Measurements from ENCODE around the gene SEC14L5.

Gene SEC14L5

DNA sequence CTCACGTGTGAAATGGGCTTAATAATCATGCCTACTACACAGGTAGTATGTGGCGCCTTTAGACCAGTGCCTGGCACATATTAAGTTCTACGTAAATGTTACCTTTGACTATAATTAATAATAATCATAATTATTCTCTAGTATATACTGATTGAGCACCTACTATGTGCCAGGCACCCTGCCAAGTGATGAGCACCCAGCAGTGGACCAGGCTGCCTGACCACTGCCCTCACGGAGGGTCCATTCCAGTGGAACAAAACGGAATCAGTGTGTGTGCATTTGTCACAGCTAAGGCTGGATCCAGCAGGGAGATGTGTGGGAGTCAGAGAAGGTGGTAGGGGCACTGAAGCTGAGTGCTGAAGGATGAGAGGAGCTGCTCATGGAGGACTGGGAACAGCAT is 30.5 kb downstream of the SEC14L5 start:
- DNase-seq = no peak

DNA sequence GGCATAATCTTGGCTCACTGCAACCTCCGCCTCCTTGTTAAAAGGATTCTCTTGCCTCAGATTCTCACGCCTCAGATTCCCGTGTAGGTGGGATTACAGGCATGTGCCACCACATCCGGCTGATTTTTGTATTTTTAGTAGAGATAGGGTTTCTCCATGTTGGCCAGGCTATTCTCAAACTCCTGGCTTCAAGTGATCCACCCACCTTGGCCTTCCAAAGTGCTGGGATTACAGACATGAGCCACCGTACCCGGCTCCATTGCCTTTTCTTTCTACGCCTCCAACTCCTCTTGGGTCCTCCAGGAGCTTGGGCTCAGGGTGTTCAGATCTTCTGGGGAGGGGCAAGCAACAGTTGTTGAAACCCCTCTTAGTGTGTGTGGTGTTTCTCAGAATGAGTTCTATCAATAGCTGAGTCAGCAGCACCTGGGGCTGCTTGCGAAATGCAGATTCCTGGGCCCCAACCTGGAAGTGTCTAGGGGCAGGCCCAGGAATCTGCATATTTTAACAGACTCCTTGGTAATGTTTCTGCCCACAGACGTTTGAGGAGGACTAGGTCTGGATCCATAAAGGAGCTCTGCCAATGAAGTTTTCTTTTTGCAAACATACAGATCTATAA is 31.4 kb downstream of the SEC14L5 start:
- DNase-seq = no peak

DNA sequence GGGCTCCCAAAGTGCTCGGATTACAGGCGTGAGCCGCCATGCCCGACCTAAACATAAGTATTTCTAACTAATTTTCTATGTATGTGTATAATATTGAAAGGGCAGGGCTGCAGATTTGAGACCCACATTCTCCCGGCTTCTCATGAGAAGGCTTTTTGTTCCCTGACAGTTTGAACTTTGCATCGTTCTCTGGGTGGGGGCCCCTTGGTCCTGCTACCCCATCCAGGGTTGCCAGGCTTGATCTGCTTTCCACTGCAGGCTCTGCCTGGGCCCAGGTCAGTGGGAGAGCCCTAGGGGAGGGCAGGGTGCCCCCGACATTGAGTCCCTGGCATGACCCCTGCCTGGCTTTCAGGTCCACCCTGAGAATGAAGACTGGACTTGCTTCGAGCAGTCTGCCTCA is 32.3 kb downstream of the SEC14L5 start:
- DNase-seq = no peak

DNA sequence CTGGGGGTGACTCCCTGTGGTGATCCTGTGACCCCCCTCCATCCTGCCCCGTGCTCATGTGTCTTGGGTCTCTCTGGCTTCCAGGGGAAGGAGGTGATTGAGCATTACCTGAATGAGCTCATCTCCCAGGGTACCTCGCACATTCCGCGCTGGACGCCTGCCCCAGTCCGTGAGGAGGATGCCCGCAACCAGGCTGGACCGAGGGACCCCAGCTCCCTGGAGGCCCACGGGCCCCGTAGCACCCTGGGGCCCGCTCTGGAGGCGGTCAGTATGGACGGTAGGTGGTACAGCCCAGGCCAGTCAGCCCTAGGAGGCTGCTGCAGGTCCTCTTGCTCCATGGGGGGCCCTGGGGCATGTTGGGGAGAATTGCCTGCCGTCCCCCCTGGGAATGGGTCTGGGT is 33.6 kb downstream of the SEC14L5 start:
- no peak for DNase-seq

DNA sequence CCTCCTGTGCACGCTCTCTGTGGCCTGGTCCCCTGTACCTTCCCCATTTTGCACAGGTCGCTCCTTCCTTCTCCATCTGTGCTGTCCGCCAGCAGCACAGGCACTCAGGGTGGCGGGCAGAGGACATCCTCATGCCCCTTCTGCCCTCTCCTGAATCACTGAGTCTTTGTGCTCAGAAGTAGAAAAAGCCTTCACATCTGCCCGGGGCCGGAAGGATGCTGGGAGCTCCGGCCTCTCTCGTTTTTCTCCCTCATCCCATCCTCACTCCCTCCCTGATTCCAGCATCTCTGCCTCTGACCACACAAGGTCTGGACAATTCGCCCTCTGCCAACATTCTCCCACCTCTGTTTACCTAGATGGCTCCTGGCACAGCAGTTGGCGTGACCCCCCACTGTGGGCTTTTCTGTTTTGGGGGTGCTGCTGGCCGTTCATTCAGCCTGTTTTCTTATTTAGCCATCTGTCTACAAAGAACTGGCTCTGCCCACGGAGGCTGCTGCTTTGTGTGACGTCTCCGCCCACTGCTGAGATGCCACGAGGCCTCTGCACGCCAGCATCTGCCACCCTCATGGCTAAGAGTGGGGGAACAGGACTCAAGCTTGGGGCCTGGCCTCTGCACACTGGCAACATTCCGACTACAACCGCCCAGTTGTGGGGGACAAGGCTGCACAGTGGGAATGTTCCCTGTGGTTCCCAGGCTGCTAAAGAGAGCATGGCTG is 36.7 kb downstream of the SEC14L5 start:
- no peak for DNase-seq

DNA sequence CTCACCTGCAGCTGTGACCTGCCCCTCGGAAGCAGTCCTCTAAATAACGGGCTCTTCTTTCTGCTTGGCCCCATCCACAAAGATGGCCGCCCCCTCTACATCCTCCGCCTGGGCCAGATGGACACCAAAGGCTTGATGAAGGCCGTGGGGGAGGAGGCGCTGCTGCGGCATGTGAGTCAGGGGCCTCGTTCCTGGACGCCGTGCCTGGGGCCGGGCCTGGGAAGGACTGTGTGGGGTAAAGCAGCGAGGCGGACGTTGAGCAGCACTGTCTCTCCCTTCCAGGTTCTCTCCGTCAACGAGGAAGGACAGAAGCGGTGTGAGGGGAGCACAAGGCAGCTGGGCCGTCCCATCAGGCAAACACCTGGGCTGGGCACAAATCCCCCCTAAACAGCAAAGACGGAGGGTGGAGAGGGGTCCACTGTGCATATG is 42.5 kb downstream of the SEC14L5 start:
- no peak for DNase-seq

DNA sequence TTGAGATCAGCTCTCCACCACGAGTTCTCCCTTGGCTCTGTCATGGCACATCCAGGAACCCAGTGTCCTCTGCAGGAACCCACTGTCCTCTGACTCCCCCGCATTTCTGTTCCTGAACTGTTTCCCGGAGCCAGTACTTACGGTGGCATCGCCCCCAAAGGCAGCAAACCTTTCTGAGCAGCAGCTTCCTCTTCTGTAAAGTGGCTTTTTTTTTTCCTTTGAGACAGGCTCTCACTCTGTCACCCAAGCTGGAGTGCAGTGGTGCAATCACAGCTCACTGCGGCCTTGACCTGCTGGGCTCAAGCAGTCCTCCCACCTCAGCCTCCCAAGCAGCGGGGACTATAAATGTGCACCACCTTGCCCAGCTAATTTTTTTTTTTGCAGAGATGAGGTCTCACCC is 43.4 kb downstream of the SEC14L5 start:
- DNase-seq = no peak

DNA sequence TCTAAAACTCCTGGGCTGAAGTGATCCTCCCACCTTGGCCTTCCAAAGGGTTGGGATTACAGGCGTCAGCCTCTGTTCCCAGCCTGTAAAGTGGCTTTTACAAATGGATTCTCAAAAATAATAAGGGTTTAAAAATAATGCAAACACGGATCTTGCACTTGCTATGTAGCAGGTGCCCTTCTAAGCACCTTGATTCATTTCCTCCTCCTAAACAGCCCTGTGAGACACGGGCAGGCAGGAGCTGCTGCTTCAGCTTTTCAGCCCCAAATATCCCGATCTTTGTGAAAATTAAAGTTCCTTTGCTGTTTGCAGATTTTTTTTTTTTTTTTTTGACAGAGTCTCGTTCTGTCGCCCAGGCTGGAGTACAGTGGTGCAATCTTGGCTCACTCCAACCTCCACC is 43.9 kb downstream of the SEC14L5 start:
- no peak for DNase-seq

DNA sequence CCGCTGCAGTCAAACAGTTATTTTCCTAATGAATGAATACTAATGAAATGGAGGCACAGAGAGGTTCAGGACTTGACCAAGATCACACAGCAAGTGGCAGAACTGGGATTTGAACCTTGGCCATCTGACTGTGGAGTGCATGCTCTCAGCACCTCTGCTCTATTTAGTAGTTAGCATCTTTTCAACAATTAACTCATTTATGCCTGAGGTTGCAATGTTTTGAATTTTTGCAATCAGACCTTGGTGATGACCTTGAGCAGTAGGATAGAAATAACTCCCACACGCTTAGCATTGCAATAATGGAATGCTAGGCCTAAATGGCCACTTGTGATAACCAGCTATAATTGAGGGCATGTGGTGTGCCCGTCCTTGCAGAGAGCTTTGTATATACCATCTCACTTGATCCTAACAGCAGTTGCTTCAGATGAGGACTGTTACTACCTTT is 44.6 kb downstream of the SEC14L5 start:
- DNase-seq = no peak

DNA sequence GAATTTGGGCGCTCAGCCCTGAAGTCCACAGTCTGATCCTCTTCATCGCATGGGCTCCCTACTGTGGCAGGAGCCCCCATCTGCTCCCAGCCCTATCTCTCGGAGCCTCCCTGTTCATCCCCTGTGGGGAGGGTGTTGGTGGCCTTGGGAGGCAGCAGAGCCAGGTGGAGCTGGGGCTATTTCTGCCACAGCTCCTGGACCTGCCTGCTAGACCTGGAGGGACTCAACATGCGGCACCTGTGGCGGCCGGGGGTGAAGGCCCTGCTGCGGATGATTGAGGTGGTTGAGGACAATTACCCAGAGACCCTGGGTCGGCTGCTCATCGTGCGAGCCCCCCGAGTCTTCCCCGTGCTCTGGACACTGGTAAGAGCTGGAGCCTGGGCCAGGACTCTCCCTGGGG is 45.1 kb downstream of the SEC14L5 start:
- DNase-seq = no peak

DNA sequence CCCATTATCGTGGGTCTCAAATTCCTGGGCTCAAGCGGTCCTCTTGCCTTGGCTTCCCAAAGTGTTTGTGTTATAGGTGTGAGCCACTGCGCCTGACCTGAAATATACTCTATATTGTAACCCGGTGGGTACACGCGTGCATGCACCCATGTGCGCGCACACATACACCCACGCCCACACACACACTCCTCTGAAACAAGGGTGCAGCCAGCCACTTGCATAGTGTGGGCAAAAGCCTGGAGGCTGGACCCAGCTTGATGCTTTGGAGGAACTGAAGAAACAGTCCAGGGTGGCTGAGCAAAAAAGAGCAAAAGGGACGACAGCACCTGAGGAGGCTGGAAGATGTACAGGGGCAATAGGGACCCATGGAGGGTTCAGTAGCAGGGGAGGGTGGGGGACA is 45.7 kb downstream of the SEC14L5 start:
- no peak for DNase-seq

DNA sequence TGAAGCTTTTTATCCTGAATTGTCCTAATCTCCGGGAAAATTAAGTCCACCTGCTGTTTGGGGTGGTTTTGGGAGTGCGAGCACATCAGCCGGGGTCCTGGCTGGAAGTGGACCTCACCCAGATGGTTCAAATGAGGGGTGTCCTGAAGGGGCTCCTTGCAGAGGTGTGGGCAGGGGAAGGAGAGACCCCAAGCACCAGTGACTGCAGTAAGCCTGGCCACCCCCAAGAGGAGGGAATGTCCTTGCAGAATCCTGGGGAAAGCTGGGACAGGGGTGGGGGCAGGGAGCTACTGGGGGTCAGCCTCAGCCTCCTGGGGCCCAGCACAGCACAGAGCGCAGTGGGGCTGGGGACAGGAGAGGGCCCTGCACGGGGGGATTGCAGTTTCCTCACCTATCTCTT is 46.2 kb downstream of the SEC14L5 start:
- DNase-seq = no peak

DNA sequence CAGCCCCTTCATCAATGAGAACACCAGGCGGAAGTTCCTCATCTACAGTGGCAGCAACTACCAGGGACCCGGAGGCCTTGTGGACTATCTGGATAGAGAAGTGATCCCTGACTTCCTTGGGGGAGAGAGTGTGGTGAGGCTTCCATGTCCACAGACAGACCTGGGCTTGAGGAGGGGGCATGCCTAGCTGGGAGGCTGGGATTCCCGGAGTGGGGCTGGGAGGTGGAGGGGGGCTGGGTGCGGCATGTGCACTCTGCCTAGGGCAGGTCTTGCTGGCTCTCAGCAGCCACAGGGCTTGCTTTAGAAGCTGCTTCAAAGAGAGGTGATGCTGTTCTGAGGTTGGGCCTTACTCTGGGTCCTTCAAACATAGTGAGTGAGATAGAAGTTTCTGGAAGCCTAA is 47.8 kb downstream of the SEC14L5 start:
- DNase-seq = no peak

DNA sequence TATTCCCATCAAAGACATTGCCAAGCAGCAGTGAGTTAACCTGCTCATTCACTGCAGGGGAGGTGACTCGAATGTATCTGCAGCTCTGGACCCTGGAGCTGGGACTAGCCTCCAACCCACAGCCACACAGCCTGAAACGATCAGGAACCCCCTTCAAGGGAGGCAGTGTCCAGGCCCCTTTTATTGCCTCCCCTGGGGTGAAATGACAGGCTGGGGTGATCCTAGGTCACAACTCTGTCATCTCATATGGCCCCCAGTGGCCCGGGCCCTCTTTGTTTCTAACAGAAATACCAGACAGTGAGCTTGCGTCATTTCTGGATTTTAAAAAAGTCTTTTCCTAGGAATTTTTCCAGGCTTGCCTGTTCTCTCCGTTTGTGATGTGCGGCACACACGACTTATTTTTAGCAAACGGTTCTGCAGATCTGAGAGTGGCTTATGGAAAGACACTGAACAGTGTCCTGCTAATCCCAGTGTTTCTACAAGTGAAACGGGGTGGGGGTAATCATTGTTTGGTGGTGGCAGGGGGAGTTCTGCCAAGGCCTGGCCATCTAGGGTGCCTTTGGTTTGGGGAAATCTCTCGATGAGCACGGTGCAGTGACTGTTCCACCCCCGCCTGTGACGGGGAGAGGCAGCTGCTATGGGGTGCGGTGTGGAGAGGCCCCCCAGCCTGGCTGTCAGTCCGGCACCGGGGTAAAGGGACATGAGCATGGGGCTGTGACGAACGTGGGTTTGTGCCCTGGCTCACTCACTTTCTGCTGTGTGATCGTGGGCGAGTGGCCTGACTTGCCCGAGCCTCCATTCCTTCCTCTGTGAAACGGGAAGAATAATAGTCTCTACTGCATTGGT is 48.4 kb downstream of the SEC14L5 start:
- no peak for DNase-seq

DNA sequence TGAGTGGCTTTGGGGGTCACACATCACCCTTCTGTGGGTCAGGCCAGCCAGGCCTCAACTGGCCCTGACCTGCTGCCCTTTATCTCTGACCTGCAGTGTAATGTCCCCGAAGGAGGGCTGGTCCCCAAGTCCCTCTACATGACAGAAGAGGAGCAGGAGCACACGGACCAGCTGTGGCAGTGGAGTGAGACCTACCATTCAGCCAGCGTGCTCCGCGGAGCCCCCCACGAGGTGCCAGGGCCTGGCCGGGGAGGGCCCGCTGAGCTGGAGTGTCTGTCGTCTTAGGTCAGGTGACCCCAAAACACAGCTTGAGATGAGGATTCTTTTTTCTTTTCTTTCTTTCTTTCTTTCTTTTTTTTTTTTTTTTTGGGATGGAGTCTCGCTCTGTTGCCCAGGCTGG is 49.1 kb downstream of the SEC14L5 start:
- DNase-seq = no peak

DNA sequence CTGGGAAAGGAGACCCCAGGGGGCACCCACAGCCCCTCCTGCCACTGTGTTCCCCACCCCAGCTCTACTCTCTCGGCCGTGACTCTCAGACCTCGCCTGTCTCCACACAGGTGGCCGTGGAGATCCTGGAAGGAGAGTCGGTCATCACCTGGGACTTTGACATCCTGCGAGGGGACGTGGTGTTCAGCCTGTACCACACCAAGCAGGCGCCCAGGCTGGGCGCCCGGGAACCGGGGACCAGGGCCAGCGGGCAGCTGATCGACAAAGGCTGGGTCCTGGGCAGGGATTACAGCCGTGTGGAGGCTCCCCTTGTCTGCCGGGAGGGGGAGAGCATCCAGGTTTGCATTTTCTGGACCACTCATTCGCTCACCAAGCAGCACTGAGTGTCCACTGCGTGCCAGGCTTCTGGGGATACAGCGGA is 50.2 kb downstream of the SEC14L5 start:
- DNase-seq = no peak

DNA sequence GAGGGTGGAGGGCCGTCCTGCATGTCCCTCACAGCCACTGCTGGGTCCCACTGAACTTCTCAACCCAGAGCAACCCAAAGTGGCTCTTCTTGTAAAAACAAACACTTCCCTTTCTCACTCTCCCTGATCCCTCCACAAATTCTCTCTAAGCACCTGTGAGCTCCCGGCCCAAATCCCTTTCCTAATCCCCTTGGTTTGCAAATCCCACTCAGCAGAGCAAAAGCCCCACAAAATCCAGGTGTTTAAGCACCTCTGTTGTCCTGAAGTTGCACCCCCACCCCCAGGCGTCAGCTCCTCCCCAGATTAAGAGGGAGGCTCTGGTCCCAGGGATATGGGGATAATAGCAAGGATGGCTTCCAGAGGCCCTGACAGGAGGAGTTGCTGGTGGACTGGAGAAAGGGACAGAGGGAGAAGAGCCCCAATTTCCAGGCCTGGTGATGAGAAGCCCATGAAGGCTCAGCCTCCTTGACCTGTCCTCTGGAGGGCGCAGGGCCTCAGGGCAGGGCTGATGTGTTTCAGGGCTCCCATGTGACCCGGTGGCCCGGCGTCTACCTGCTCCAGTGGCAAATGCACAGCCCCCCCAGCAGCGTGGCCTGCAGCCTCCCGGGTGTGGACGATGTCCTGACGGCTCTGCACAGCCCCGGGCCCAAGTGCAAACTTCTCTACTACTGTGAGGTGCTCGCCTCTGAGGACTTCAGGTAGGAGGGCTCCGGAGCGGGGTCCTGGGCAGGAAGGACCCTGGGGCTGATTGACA is 52.6 kb downstream of the SEC14L5 start:
- no peak for DNase-seq

DNA sequence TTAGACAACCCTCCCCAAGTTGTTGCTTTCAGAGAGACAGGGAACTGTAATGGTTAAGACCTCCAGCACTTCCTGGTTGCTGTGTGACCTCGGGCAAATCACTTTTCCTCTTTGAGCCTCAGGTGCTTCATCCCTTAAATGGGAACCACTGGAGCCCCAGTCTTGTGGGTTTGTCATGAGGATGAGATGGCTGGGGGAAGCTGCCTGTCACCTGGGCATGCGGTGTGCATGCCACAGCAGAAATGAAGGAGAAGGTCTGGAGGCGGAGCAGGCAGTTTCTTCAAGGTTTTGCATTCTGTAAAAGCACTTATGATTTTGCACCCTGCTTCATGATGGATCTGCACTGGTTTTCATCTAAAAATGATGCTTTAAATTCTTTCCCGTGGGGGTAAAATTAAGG is 53.5 kb downstream of the SEC14L5 start:
- no peak for DNase-seq

DNA sequence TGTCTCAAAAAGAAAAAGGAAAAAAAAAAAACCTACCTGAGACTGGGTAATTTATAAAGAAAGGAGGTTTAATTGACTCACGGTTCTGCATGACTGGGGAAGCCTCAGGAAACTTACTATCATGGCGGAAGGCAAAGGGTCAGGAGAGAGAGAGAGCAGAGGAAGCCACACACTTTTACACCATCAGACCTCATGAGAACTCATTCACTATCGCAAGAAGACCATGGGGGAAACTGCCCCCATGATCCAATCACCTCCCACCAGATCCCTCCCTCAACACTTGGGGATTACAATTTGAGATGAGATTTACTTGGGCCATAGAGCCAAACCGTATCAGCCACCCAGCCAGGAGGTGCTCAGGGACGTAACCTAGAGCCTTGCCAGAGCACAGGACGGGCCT is 54.8 kb downstream of the SEC14L5 start:
- no peak for DNase-seq

DNA sequence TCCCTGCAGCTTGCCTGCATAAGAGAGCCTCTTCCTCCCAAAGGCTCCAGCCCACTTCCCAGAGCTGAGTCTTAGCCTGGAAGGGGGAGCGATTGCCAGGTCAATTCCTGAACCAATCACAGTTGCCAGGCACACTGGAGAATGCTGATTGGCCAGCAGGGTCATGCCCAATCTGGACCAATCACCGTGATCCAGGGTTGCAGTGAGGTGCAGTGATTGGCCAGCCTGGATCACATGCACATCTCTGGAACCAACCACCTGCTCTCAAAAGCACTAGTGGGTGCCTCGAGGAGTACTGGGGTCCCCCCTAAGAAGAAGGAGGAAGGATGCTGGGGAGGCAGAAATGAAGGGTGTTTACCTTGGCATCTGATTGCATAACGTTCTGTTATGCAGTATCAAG is 57.2 kb downstream of the SEC14L5 start:
- DNase-seq = no peak

DNA sequence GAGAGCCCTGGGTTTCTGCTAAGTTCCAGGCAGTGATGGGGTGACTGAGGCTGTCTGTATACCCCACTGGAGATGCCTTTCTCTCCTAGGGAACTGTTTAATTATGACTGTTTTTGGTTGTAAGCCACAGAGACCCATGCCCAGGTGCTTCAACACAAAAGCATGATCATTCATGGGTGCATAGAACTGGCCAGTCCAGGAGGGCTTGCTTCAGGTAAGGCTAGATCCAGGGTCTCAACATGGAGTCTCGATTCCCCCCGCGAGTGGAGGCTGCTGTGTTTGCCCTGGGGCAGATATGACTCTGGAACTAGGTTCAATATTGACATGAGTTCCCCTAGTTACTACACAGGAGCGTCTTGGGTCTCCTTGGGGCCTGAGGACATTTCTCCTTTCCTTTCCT is 57.8 kb downstream of the SEC14L5 start:
- DNase-seq = no peak

DNA sequence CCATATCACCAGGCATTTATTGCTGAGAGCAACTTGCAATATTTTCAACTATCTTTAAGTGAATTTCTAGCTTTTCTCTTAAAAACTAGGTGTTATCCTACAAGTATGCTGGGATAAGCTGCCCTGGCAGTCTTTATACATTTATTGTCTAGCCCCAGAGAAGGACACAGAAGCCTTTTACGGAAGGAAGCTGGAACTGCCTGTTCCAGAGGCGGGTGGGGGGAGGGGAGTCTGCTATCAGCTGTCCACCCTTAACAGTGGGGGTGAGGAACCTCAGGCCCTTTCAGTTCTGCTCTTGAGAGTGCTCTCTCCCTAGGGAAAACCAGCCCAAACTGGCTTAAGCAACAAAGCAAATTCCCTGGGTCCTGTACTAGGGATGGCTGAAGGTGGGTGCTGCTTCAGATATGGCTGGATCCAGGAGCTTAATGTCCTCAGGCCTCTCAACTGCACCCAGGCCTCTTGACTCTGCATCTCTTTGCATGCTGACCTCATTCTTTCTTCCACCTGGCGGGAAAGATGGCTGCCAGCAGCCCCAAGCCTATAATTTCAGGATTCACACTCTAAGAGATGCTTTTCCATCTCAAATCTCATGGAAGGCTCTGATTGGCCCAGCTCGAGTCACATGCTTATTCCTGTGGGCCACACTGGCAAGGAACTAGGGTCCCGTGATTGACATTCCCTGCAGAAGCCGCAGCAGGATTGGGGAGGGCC is 59.0 kb downstream of the SEC14L5 start:
- DNase-seq = no peak

DNA sequence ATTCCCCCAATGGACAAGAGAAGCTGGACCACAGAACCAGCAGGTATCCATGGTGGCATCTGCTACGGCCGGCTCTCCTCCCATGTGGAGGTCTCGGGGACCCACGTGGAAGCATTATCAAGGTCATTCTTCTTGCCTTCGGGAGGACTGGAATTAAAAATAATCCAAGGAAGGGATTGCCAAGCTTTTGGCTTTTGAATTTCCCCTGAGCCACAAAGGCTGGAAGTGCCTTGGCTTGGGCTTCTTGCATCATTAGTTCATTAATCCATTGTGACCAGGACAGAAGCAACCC is 59.5 kb downstream of the SEC14L5 start:
- no peak for DNase-seq
